ENCODE measurements around the gene HRH3. TPM values are rescaled to one million over a fixed set of nuclear protein-coding genes. Genes with fewer than 3 reads are reported as not detected.

HRH3 gene
- total RNA-seq: not detected

DNA sequence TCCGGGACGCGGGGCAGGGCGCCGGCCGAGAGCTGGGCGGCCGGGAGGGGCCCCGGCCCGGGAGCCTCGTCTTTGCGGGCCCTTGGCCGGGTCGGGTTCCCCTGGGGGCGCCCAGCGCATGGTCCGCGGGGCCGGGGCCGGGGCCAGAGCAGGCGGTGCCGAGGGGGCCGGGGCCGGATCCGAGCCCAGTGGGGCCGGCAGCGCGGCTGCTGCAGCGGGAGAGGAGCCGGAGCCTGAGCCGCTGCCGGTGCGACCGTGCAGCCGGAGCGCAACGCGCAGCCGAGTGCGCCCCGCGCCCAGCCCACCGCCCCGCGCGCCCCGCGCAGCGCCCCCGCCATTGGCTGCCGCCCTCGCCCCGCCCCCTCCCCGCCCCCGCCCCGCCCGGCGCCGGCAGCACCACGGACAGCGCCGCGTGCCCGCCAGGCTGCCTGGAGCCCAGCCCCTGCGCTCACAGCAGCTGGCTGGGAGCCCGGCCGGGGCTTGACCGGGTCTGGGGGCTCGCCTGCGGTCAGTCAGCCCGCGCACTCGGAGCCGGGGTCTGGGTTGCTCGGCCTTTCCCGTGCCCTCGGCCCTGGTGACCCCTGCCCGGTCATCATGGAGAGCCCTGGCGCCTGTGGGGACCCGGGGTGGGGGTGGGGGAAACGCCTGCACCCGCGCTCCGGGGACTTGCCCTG lies at the start of gene HRH3:
HRH3 (minus strand) TSS at position 287 of the 674 bp plus-strand sequence. CDS start 308 bp downstream, outside the sequence.
- H3K4me3 ChIP-seq: peak within 1 kb of the TSS in 3 of 4 donors; percentile 39 to 49 (median 47)
- 0 to 4% methylated on average over 2 to 10 of the region's 84 CpGs for WGBS, 2 donors
- peak; percentile 39 to 91 for DNase-seq
- H3K4me1 ChIP-seq: peaks cover 10 to 22% (median 16%) of the 10 kb centered on the region in 4 donors
- no peak for TF ChIP-seq POLR2A (IDR thresholded peaks at IDR 0.05)
- TF ChIP-seq POLR2AphosphoS5 (IDR thresholded peaks at IDR 0.05): no peak
- TF ChIP-seq, protein P1, sequence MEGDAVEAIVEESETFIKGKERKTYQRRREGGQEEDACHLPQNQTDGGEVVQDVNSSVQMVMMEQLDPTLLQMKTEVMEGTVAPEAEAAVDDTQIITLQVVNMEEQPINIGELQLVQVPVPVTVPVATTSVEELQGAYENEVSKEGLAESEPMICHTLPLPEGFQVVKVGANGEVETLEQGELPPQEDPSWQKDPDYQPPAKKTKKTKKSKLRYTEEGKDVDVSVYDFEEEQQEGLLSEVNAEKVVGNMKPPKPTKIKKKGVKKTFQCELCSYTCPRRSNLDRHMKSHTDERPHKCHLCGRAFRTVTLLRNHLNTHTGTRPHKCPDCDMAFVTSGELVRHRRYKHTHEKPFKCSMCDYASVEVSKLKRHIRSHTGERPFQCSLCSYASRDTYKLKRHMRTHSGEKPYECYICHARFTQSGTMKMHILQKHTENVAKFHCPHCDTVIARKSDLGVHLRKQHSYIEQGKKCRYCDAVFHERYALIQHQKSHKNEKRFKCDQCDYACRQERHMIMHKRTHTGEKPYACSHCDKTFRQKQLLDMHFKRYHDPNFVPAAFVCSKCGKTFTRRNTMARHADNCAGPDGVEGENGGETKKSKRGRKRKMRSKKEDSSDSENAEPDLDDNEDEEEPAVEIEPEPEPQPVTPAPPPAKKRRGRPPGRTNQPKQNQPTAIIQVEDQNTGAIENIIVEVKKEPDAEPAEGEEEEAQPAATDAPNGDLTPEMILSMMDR (IDR thresholded peaks at IDR 0.05): no peak
- no peak for TF ChIP-seq EP300 (IDR thresholded peaks at IDR 0.05)
- H3K27ac ChIP-seq: no peak within 1 kb of the TSS
- ATAC-seq (ENCODE audit: low FRiP score in 2 of 2): peak in 1 of 2 donors; percentile 71
- peaks cover 0 to 67% (median 28%) of the 10 kb centered on the region in 4 donors for H3K27me3 ChIP-seq
- H3K9me3 ChIP-seq: no peaks in the 10 kb centered on the region
- H3K36me3 ChIP-seq: no peaks in the 10 kb centered on the region

DNA sequence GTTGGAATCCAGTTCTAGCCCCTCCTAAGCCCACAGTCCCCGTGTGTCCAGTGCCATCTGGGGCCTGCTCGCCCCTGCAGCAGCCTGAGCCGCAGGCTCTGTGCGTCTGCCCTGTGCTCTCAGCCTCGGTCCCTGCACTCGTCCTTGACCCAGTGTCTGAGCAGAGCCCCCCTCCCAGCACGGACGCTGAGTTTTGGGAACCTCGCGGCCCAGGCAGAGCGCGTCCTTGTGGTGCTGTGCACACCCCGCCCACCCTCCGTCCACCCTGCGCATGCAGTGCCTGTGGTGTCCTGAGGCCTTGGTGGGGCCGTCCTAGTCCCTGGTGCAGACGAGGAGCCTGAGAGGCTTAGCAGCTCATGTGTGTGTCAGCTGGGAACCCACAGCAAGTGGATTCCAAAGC lies 49.8 kb upstream of the HRH3 start:
- no peak overlapping the region for H3K4me3 ChIP-seq
- ATAC-seq (ENCODE audit: low FRiP score in 2 of 2): no peak
- WGBS, 2 donors: 92 to 96% methylated on average over 17 of the region's 17 CpGs
- H3K9me3 ChIP-seq: no peaks in the 10 kb centered on the region
- TF ChIP-seq, protein P1 (IDR thresholded peaks at IDR 0.05): no peak
- no peak for TF ChIP-seq POLR2AphosphoS5 (IDR thresholded peaks at IDR 0.05)
- no peak for TF ChIP-seq POLR2A (IDR thresholded peaks at IDR 0.05)
- TF ChIP-seq EP300 (IDR thresholded peaks at IDR 0.05): no peak
- no peaks in the 10 kb centered on the region for H3K27me3 ChIP-seq
- no peaks in the 10 kb centered on the region for H3K4me1 ChIP-seq
- H3K36me3 ChIP-seq: peaks cover 18 to 81% (median 47%) of the 10 kb centered on the region in 4 donors
- DNase-seq: no peak
- no peak overlapping the region for H3K27ac ChIP-seq

DNA sequence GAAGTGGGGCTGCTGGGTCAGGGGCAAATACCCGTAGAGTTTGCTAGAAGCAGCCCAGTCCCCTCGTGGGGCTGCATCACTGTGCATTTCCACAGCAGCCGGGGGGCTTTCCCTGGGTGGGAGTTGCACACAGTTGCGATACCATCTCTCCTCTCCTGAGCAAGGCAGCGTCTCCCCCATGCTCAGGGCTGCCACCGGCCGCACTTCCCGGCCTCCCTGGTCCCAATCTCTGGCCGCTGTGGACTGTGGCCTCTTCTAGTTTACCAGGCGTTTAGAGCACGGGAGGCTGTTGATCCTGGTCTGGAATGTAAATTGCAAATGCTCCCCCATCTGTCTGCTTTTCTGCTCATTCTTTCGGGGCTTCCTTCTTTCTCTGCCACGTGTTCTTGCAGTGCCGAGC lies 49.3 kb upstream of the HRH3 start:
- H3K36me3 ChIP-seq: peaks cover 17 to 81% (median 46%) of the 10 kb centered on the region in 4 donors
- H3K27me3 ChIP-seq: no peaks in the 10 kb centered on the region
- 92 to 96% methylated on average over 13 to 14 of the region's 14 CpGs for WGBS, 2 donors
- H3K4me1 ChIP-seq: no peaks in the 10 kb centered on the region
- TF ChIP-seq POLR2AphosphoS5 (IDR thresholded peaks at IDR 0.05): no peak
- TF ChIP-seq, protein P1 (IDR thresholded peaks at IDR 0.05): no peak
- no peak for TF ChIP-seq EP300 (IDR thresholded peaks at IDR 0.05)
- TF ChIP-seq POLR2A (IDR thresholded peaks at IDR 0.05): no peak
- H3K27ac ChIP-seq: no peak overlapping the region
- DNase-seq (no peak), ATAC-seq (ENCODE audit: low FRiP score in 2 of 2) (no peak)
- H3K4me3 ChIP-seq: no peak overlapping the region
- no peaks in the 10 kb centered on the region for H3K9me3 ChIP-seq

DNA sequence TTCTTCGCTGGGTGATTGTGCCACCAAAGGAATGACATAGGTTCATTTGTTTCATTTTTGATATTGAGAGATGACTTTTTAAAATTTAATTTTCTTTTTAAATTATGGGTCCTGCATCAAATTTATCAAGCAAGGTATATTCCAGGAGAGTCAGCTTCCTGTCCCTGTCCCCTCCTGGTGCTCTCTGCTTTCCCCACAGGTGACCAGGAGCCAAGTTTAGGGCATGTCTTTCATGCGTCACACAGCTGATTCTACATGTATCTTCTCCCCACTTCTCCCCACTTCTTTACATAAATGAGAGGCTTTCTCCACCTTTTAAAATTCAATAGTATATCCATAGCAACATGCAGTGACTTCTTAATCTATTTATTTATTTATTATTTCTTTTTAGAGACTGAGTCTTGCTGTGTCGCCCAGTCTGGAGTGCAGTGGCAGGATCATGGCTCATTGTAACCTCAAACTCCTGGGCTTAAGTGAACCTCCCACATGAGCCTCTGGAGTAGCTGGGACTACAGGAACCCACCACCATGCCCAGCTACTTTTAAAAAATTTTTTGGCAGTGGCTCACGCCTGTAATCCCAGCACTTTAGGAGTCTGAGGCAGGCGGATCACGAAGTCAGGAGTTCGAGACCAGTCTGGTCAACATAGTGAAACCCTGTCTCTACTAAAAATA lies 48.3 kb upstream of the HRH3 start:
- WGBS, 2 donors: 83 to 84% methylated on average over 7 of the region's 7 CpGs

More for the DNA sequence above, 48.3 kb upstream of the HRH3 start:
- no peaks in the 10 kb centered on the region for H3K9me3 ChIP-seq
- H3K27ac ChIP-seq: no peak overlapping the region
- no peaks in the 10 kb centered on the region for H3K4me1 ChIP-seq
- no peaks in the 10 kb centered on the region for H3K27me3 ChIP-seq
- ATAC-seq (ENCODE audit: low FRiP score in 2 of 2) (no peak), DNase-seq (no peak)
- H3K36me3 ChIP-seq: peaks cover 13 to 81% (median 44%) of the 10 kb centered on the region in 4 donors
- H3K4me3 ChIP-seq: no peak overlapping the region
- TF ChIP-seq POLR2AphosphoS5 (IDR thresholded peaks at IDR 0.05) (no peak), EP300 (IDR thresholded peaks at IDR 0.05) (no peak), POLR2A (IDR thresholded peaks at IDR 0.05) (no peak)
- TF ChIP-seq, protein P1 (IDR thresholded peaks at IDR 0.05): no peak
